Peyer's patch (tissue), 4 donors: ENCODE results near the gene NTRK2.

Experiments used
- POLR2A ChIP-seq, 2 donors: fragments of 450-650 bp; IDR thresholded peaks; one replicate each; pipeline ENCODE4 v1.5.1; 2017; ENCODE audit warnings: antibody characterized with exemption in 2 of 2, mild to moderate bottlenecking in 2 of 2, moderate library complexity in 2 of 2
- TF ChIP-seq, protein P1 (sequence below), 6 experiments: fragments of 450-650 bp in 4 of 6; fragments of 200-600 bp in 2 of 6; sonication (generic) in 1 of 6; IDR thresholded peaks; one replicate each; pipeline ENCODE4 v1.5.1; 2017 to 2019; ENCODE audit warnings: antibody characterized with exemption in 6 of 6, mild to moderate bottlenecking in 3 of 6, moderate library complexity in 1 of 6

DNA sequence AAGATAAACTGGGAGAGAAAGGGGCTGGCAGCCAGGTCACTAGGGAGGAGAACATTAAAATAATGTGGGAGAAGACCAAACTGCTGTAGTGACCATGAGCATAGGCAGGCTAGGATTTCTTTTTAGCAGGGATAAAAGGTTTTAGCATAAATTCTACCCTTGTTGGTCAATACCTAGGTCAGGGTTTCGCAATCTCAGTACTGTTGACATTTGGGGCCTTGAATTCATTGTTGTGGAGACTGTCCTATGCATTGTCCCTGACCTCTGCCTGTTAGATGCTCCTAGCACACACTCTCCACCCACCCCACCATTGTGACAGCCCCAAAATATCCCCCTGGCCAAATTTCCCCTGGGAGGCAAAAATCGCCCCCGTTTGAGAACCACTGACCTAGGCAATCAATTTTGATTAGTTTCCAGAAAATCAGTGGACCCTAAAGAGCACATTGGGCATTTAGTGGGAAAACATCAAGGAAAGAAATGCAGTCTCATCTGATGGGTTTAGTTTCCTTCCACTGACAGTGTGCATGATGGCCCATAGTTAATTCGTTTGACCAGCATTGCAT, 181.4 kb downstream of the NTRK2 start:
- TF ChIP-seq, protein P1, sequence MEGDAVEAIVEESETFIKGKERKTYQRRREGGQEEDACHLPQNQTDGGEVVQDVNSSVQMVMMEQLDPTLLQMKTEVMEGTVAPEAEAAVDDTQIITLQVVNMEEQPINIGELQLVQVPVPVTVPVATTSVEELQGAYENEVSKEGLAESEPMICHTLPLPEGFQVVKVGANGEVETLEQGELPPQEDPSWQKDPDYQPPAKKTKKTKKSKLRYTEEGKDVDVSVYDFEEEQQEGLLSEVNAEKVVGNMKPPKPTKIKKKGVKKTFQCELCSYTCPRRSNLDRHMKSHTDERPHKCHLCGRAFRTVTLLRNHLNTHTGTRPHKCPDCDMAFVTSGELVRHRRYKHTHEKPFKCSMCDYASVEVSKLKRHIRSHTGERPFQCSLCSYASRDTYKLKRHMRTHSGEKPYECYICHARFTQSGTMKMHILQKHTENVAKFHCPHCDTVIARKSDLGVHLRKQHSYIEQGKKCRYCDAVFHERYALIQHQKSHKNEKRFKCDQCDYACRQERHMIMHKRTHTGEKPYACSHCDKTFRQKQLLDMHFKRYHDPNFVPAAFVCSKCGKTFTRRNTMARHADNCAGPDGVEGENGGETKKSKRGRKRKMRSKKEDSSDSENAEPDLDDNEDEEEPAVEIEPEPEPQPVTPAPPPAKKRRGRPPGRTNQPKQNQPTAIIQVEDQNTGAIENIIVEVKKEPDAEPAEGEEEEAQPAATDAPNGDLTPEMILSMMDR (IDR thresholded peaks at IDR 0.05), result no peak
- no peak for TF ChIP-seq POLR2A (IDR thresholded peaks at IDR 0.05)
